ENCODE data around the gene E2F4.

The E2F4 gene

GRCh38 chr16:67210069-67210937 lies 18.3 kb downstream of the E2F4 start:
- DNase-seq: no peak

DNA sequence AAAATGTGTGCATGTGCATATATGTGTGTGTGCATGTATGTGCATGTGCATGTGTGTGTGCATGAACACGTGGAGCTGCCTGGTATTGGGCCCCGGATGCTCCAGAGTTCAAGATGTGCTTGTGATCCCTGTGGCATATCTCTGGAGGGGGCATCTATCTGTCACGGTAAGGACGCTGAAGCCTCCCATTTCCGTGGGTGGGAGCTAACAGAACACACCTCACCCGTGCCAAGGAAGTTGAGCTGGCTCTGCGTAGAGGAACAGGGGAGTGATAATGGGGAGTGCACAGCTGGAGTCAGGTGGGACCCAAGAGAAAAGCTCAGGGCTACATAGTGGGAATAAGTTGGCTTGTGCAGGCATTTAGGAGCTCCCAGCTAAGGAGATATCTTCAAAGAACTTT lies 19.7 kb downstream of the E2F4 start:
- DNase-seq: no peak

DNA sequence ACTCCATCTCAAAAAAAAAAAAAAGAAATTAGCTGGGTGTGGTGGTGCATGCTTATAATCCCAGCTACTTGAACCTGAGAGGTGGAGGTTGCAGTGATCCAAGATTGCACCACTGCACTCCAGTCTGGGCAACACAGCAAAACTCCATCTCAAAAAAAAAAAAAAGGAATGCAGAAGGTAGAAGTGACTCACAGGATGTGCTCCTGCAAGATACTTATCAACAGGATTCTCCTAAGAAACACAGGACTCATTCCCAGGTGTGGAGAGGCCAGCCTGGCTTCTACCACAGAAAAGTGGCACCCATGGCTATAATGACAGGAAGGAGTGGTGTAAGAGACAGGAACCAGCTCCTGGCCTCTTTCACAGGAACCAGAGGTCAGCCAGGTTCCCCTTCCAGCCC lies 20.8 kb downstream of the E2F4 start:
- DNase-seq: no peak

DNA sequence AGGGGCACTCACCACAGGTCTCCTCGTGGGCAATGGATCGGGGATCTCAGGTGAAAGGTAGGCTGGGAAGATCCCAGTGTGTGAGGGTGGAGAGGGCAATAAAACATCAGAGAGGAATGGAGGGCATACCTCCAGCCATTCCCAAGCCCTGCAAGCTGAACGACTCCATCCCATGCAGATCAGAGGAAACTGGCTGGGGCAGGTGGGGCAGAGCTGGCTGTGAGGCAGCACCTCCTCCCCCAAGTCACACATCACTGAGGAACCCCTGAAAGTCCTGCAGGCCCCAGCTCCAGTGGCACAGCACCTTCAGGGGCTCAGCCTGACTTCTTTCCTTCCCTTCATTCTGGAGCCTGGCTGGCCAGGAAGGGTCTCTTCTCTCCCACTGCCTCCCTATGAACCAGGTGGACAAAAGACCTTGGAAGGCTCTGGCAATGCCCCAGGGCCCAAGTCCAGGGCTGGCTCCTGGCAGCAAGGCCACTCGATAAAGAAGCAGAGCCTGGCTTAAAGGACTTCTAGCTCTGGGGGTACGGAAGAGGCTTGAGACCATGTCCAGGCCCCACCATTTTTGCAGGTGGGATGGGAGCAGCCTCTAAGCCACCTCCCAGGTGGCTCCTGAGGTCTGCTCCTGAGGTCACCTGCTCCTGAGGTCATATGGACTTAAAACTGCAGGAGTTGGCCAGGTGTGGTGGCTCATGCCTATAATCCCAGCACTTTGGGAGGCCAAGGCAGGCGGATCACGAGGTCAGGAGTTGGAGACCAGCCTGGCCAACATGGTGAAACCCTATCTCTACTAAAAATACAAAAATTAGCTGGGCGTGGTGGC lies 21.5 kb downstream of the E2F4 start:
- DNase-seq: no peak

DNA sequence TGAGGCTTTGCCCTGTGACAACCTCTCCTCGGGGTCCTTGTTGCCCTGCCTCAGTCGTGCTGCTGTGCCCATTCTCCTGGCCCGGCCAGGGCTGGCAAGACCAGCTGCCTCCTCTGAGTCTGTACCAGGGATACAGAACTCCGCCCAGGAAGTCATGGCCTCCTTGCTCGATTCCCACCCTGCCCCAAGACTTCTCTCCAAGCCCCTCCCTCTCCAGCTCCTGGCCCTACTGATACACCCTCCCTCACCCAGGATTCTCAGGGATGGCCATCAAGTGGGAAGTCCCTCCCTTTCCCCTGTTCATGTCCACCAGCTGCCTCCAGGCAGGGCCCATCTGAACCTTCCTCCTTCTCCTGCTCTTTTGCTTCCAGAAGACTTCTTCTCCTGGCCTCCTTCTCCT lies 23.8 kb downstream of the E2F4 start:
- no peak for DNase-seq

GRCh38 chr16:67216612-67217490 lies 24.9 kb downstream of the E2F4 start:
- no peak for DNase-seq

GRCh38 chr16:67223992-67224391 lies 32.0 kb downstream of the E2F4 start:
- DNase-seq: no peak

DNA sequence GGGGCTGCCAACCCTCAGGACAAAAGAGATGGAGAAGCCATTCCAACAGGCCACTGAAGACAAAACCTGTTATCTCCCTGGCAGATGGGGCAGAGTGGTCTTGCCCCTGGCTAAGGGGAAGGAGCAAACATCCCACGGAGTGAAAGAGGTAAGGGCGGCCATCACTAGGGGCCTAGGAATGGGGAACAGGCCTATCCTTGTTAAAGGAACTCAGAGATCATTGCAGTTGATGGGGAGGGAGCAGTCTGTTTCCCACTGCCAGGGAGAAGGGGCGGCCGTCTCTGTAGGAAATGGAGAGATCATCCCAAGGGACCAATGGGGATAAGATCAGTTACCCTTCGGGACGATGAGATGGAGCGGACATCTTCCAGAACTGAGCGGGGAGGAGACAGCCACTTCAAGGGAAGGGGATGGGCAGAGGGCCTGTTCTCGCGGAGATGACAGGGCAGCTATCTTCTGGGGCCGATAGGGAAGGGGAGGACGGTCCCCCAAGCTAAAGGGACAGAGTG lies 34.4 kb downstream of the E2F4 start:
- no peak for DNase-seq

DNA sequence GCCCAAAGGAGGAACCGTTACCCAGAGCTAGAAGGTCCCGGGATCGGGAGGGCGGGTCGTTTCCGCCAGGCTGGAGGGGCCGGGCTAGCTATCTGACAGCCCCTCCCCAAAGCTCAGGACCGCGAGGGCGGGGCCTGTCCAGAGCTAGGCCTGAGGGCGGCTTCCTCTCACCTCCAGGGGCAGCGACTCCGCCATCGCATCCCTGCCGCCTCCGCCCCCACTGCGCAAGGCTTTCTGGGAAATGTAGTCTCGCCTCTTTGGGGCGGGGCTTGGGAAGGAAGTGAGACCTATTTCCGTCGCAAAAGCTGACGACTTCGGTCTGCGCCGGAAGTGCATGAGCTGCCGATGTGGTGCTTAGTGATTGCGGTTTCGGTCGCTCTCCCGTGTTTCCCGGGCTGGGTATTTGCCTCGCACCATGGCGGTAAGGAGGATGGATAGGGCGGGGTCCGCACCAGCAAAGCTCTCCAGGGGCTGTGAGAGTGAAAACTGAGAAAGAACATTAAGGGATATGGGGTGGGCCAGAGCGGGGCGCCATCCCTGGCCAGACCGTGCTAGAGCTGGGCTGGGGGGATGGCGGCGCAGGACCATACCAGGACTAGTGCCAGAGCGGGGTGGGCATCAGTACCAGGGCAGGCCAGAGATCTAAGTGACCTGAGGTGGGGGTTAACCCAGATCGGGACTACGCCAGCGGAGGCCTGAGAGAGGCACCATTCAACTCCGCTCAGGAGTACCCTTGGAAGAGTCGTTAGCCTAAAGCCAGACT lies 35.0 kb downstream of the E2F4 start, which contains the start of gene TMEM208:
TSS of gene TMEM208 (plus strand) at position 327 of the 763 bp plus-strand sequence. CDS start at position 416, 89 bp downstream.
- peak; percentile 96 for DNase-seq

GRCh38 chr16:67227567-67227921 lies 35.6 kb downstream of the E2F4 start:
- no peak for DNase-seq

DNA sequence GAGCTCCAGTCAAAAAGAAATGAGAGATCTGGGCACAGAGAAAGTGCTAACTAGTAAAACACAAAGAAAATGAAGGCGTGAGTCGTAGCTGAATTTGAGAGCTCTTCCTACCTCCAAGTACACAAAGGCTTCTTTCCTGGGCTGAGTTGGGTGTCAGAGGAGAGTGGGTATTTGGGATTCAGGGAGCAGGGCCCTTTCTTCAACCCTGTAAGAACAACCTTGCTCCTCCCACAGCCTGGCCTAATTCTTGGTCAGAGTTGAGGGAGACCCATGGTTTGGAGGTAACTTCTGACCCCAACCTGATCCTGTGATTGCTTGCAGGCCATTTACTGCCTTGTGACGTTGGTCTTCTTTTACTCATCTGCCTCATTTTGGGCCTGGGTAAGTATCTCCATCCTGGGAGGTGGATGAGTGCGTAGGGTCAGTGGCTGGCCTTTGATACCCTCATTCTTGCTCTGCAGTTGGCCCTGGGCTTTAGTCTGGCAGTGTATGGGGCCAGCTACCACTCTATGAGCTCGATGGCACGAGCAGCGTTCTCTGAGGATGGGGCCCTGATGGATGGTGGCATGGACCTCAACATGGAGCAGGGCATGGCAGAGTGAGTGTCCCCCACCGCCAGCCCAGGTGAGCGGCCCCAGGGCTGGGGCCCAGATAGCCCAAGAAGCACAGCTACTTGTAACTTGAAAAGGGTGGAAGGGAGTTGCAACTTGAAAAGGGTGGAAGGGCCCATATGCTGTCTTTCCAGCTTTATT lies 36.3 kb downstream of the E2F4 start:
- DNase-seq: no peak

DNA sequence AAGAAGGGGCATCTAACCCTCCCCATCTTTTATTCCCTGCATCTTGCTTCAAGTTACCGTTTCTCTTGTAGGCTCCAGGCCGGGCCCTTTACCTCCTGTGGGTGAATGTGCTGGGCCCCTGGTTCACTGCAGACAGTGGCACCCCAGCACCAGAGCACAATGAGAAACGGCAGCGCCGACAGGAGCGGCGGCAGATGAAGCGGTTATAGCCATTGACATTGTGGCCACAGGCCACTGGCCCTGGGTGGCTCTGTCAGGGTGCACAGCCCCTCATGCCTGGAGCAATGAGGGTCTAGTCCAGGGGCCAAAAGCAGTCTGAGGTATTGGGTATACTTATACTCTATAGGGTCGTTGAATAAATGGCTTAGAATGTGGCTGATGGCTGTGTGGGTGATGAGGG lies 37.0 kb downstream of the E2F4 start:
- no peak for DNase-seq

DNA sequence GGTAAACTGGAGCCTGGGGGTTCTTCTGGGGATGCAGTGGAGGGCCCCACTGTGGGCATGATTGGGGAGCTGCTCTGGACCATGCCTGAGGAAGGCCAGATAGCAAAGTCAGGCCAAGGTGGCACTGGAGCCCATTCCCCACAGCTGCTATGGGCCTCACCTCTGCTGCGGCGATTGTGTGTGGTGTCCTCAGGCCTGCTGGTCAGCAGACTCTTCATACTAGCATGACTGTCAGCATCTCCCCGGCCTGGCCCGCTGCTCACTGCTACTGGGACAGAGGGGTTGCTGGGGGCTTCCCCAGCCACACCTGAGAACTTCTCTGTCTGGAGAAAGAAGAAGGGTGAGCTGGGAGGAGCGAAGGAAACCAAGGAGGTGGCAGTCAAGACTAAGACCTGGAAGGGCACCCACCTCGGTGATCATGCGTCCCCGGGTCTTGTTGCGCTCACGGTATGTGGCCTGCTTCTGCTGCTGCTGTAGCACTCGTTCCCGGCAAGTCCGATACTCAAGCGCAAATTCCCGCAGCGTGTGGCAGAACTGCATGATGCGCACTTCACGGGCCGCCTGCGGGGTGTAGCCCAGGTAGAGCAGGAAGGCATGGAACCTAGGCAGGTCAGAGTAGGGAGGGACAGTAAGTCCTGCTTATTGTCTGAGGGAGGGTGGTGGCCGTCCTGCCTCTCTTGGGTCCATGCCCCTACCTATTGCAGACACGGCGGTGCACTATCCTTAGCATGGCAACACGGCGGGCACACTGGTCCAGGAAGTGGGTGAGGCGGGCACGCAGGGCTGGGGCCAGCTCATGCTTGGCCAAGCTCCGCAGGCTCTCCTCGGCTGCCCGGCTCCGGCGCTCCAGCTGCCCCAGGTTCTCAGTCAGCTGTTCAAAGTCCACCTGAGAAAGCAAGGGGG lies 38.2 kb downstream of the E2F4 start:
- DNase-seq: no peak

DNA sequence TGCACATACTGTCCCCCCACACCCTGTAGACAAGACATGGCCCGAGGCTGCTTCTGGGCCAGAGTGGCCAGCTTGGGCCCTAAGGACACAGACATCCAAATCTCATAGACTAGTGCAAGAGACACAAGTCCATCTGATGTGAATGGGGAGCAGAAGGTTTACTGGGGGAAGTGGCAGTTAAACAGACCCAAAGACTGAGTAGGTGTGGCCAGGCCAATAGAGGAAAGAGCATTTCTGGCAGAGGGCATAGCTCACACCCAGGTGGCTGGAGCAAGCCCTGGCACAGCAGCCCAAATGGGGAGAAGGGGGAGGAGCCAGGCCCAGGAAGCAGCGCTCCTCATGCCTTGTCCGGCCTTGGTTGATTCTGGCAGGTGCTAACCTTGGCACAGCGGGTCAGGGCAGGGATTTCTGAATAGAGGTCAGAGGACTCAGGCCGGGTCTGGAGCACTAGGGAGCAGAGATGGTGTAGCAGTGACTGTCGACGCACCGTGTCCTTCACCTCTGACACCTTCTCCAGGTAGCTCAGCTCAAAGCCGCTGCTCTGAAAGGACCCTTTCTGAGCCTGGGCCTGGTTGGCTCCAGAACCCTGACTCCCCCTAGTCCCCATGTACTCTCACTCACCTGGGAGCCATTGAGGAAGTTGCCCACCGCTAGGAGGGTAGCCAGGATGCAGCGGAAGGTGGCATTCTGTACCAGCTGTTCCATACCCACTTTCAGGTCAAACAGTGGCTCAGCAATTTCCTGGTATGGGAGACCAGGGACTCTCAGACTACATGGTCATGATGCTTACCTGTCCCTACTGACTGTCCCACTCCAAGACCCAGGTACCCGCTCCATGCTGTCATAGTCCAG lies 39.1 kb downstream of the E2F4 start:
- no peak for DNase-seq

DNA sequence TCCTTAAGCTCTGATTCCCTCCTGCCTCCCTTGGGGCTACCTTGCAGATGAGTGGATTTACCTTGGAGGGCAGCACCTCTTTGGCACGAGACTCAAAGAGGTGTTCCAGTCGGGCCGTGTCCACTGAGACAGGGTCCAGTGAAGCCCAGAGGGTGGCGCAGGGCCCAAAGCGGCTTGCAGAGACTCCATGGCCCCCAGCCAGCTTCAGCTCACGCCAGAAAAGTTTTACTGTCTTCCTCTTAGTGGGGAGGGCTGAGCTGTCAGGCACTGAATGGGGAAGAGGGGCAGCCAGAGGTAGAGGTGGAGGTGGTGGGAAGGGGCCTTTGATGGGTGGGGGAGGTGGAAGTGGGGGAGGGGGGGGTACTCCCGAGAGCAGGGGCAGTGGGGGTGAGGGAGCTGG lies 41.6 kb downstream of the E2F4 start:
- DNase-seq: no peak

DNA sequence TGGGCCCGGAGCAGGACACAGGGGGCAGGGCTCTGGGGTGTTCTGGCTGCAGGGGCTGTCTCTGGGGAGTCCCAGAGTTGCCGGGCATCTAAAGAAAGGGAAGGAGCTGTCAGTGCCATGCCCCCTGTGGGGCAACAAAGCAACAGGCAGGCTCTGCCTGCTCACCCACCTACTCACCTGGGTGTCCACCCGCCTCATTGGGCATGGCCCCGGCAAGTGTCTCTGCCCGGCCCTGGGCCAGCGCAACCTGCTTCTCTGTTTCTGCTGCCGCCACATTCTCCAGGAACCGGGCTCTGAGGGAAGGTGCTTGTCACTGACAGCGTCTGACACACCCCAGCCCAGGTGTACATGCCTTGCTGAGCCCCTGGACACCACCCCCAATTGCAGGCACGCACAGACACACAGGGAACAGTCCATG lies 42.2 kb downstream of the E2F4 start:
- DNase-seq: no peak

- DNase-seq: no peak
These were observed 44.0 kb downstream of the E2F4 start for GRCh38 chr16:67235816-67236562.

Measured in NCI-H1694 (cell line).